ENCODE results near the gene TCAF1. TPM values are rescaled to one million over a fixed set of nuclear protein-coding genes. Genes with fewer than 3 reads are reported as not detected.

TCAF1 gene
- total and polyA plus RNA-seq, 4 donors, result 20.2 to 75.1 (median 30.1) TPM

DNA sequence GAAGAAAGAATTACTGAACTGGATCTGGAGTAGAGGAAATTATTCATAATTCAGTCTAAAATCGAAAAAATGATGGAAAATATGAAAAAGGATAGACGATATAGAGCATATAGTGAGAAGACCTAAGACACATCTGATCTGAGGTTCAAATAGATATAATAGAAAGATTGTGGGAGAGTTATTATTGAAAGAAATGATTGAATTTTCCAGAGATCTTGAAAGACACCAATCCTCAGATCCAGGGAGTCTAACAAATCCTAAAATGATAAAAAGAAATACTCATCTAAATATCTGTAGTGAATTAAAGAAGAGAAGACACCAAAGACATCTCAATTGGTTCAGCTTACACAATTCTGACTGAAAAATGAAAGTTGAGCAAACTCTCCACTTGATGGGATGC lies 12.9 kb downstream of the TCAF1 start:
- no peaks in the 10 kb centered on the region for H3K27me3 ChIP-seq (ENCODE audit: control insufficient read depth in 4 of 4, insufficient read depth in 4 of 4, low read length in 3 of 4)
- peaks cover 0 to 6% (median 2%) of the 10 kb centered on the region in 4 donors for H3K4me1 ChIP-seq (ENCODE audit: control insufficient read depth in 4 of 4, insufficient read depth in 4 of 4, low read length in 3 of 4)
- no peak overlapping the region for H3K9ac ChIP-seq (ENCODE audit: low read depth in 1 of 2, low read length in 2 of 2)
- H3K27ac ChIP-seq (ENCODE audit: low read depth in 1 of 2, low read length in 2 of 2), result no peak overlapping the region
- no peak overlapping the region for H3K4me3 ChIP-seq (ENCODE audit: low read depth in 1 of 3, low read length in 3 of 3)
- 96% methylated on average over 2 of the region's 2 CpGs for WGBS
- no peaks in the 10 kb centered on the region for H3K36me3 ChIP-seq (ENCODE audit: control insufficient read depth in 4 of 4, insufficient read depth in 3 of 4, low read depth in 1 of 4, low read length in 3 of 4)
- TF ChIP-seq MAX (IDR thresholded peaks at IDR 0.05), result no peak
- no peak for TF ChIP-seq GABPA (IDR thresholded peaks at IDR 0.05 in 1 of 2, conservative IDR thresholded peaks at IDR 0.05 in 1 of 2)
- no peak for TF ChIP-seq FOXA2 (IDR thresholded peaks at IDR 0.05)
- no peak for TF ChIP-seq YY1 (IDR thresholded peaks at IDR 0.05)
- TF ChIP-seq HNF4G (IDR thresholded peaks at IDR 0.05), result no peak
- TF ChIP-seq TAF1 (conservative IDR thresholded peaks at IDR 0.05), result no peak
- no peak for TF ChIP-seq EGR1 (IDR thresholded peaks at IDR 0.05; ENCODE audit: low read depth in 2 of 2)
- no peaks in the 10 kb centered on the region for H3K9me3 ChIP-seq (ENCODE audit: control insufficient read depth in 4 of 4, low read length in 3 of 4)
- no peak for DNase-seq (ENCODE audit: low spot score)

- no peak for DNase-seq (ENCODE audit: low spot score)
- Histone ChIP-seq H3K27ac (ENCODE audit: low read depth in 1 of 2, low read length in 2 of 2) (no peak overlapping the region), H3K9me3 (ENCODE audit: control insufficient read depth in 4 of 4, low read length in 3 of 4) (no peaks in the 10 kb centered on the region), H3K4me1 (ENCODE audit: control insufficient read depth in 4 of 4, insufficient read depth in 4 of 4, low read length in 3 of 4) (peaks cover under 1 to 5% (median 1%) of the 10 kb centered on the region in 4 donors), H3K4me3 (ENCODE audit: low read depth in 1 of 3, low read length in 3 of 3) (no peak overlapping the region), H3K9ac (ENCODE audit: low read depth in 1 of 2, low read length in 2 of 2) (no peak overlapping the region), H3K36me3 (ENCODE audit: control insufficient read depth in 4 of 4, insufficient read depth in 3 of 4, low read depth in 1 of 4, low read length in 3 of 4) (no peaks in the 10 kb centered on the region), H3K27me3 (ENCODE audit: control insufficient read depth in 4 of 4, insufficient read depth in 4 of 4, low read length in 3 of 4) (no peaks in the 10 kb centered on the region)
- TF ChIP-seq REST (IDR thresholded peaks at IDR 0.05) (no peak), EGR1 (IDR thresholded peaks at IDR 0.05; ENCODE audit: low read depth in 2 of 2) (no peak)
- 94% methylated on average over 6 of the region's 6 CpGs for WGBS
Measured at GRCh38 chr7:143886826-143887477, 15.0 kb downstream of the TCAF1 start.

- Histone ChIP-seq H3K4me1 (ENCODE audit: control insufficient read depth in 4 of 4, insufficient read depth in 4 of 4, low read length in 3 of 4) (peaks cover 1 to 12% (median 6%) of the 10 kb centered on the region in 4 donors), H3K27me3 (ENCODE audit: control insufficient read depth in 4 of 4, insufficient read depth in 4 of 4, low read length in 3 of 4) (no peaks in the 10 kb centered on the region), H3K9me3 (ENCODE audit: control insufficient read depth in 4 of 4, low read length in 3 of 4) (no peaks in the 10 kb centered on the region), H3K36me3 (ENCODE audit: control insufficient read depth in 4 of 4, insufficient read depth in 3 of 4, low read depth in 1 of 4, low read length in 3 of 4) (no peaks in the 10 kb centered on the region), H3K27ac (ENCODE audit: low read depth in 1 of 2, low read length in 2 of 2) (no peak overlapping the region), H3K4me3 (ENCODE audit: low read depth in 1 of 3, low read length in 3 of 3) (no peak overlapping the region), H3K9ac (ENCODE audit: low read depth in 1 of 2, low read length in 2 of 2) (no peak overlapping the region)
- WGBS, result 74% methylated on average over 3 of the region's 3 CpGs
- DNase-seq (ENCODE audit: low spot score), result no peak
- no peak for TF ChIP-seq MAX (IDR thresholded peaks at IDR 0.05)
- no peak for TF ChIP-seq TAF1 (conservative IDR thresholded peaks at IDR 0.05)
- no peak for TF ChIP-seq YY1 (IDR thresholded peaks at IDR 0.05)
- TF ChIP-seq REST (IDR thresholded peaks at IDR 0.05), result no peak
- no peak for TF ChIP-seq RXRA (IDR thresholded peaks at IDR 0.05)
- no peak for TF ChIP-seq ATF3 (IDR thresholded peaks at IDR 0.05)
- no peak for TF ChIP-seq EGR1 (IDR thresholded peaks at IDR 0.05; ENCODE audit: low read depth in 2 of 2)
- no peak for TF ChIP-seq JUND (IDR thresholded peaks at IDR 0.05)
- TF ChIP-seq FOXA2 (IDR thresholded peaks at IDR 0.05), result no peak
- TF ChIP-seq HNF4G (IDR thresholded peaks at IDR 0.05), result no peak
- no peak for TF ChIP-seq RAD21 (IDR thresholded peaks at IDR 0.05)
- TF ChIP-seq, protein P1, sequence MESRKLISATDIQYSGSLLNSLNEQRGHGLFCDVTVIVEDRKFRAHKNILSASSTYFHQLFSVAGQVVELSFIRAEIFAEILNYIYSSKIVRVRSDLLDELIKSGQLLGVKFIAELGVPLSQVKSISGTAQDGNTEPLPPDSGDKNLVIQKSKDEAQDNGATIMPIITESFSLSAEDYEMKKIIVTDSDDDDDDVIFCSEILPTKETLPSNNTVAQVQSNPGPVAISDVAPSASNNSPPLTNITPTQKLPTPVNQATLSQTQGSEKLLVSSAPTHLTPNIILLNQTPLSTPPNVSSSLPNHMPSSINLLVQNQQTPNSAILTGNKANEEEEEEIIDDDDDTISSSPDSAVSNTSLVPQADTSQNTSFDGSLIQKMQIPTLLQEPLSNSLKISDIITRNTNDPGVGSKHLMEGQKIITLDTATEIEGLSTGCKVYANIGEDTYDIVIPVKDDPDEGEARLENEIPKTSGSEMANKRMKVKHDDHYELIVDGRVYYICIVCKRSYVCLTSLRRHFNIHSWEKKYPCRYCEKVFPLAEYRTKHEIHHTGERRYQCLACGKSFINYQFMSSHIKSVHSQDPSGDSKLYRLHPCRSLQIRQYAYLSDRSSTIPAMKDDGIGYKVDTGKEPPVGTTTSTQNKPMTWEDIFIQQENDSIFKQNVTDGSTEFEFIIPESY (IDR thresholded peaks at IDR 0.05), result no peak
- no peak for TF ChIP-seq NR2F2 (IDR thresholded peaks at IDR 0.05)
- no peak for TF ChIP-seq HNF4A (conservative IDR thresholded peaks at IDR 0.05)
- no peak for TF ChIP-seq FOXA1 (IDR thresholded peaks at IDR 0.05)
- no peak for TF ChIP-seq GABPA (IDR thresholded peaks at IDR 0.05 in 1 of 2, conservative IDR thresholded peaks at IDR 0.05 in 1 of 2)
Measured at GRCh38 chr7:143885951-143886350, 16.0 kb downstream of the TCAF1 start.

All from liver (tissue), 9 donors.